ENCODE results near the gene EHD4.

EHD4 gene

GRCh38 chr15:41972253-41973242 is at the start of gene EHD4:
Gene EHD4, minus strand, starts transcription at chr15:41972557. Its CDS starts 63 bp downstream, at chr15:41972494.
- DNase-seq (ENCODE audit: low read depth, low spot score): peak; percentile 90
- H3K27ac ChIP-seq: peak within 1 kb of the TSS; percentile 71

DNA sequence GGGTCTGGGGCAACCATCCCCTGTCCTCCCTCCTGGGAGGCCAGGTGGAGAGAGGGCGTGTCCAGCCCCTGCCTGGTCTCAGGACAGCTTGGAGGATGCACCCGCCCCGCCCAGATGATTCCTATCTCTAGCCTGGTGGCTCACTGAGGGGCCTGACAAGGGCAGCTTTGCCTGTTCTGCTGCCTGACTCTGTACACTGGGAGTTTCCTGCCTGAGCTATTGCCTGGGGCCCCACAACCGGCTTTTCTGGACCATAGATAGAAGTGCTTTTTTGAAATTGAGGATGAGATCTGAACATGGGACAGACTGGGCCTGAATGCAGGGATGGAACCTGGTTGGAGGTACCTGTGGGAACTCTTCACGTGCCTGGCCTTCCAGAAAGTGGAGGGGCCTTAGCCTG is 49.2 kb upstream of the EHD4 start:
- peak overlapping the region; percentile 29 for H3K27ac ChIP-seq
- no peak for DNase-seq (ENCODE audit: low read depth, low spot score)

GRCh38 chr15:42020713-42021273 is 48.4 kb upstream of the EHD4 start, which contains the start of gene PLA2G4E:
Gene PLA2G4E, minus strand, starts transcription at chr15:42021042. Its CDS starts 12 bp downstream, at chr15:42021030.
- no peak for DNase-seq (ENCODE audit: low read depth, low spot score)
- H3K27ac ChIP-seq: peak within 1 kb of the TSS; percentile 29

DNA sequence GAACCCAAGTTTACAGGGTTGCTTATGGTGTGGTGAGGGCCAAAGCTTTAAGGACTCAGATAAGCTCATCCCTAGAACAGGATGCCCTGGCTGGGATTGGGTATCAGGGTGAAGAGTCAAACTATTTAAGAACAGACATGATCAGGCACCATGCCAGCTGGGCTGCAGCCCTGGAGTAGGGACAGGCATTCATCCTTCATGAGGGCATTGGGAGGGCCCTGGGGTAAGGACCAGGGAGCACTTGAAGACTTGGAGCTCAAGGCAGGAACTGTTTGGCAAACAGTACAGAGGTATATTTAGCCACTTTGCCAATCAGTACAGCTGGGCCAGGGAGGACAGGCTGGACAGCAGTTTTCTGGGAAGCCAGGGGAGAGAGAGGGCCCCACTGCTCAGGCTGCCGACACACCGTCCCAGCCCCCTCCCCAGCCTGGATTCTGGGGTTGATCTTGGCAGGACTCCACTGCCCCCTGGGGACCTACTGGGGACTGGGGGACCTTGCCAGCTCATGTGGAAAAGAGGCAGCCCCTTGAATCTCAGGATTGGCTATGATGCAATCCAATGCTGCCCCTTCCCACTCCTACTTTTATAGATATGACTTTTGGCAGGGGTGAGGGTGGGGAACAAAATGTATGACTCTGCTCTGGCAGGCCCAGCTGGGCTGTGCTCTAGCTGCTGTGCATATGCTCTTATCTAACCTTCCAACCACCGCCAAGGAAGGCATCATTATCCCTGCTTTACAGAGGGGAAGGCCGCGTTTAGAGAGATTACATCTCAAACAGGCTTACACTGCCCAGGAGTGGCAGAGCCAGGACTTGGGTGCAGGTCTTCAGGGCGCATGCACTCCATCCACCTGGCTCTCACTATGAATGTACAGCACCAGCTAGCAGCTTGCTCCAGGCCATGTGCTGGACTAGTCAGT is 46.2 kb upstream of the EHD4 start:
- no peak for DNase-seq (ENCODE audit: low read depth, low spot score)
- no peak overlapping the region for H3K27ac ChIP-seq

GRCh38 chr15:42016971-42017370 is 44.6 kb upstream of the EHD4 start:
- DNase-seq (ENCODE audit: low read depth, low spot score): no peak
- no peak overlapping the region for H3K27ac ChIP-seq

- no peak for DNase-seq (ENCODE audit: low read depth, low spot score)
Measured at GRCh38 chr15:42014406-42014805, 42.0 kb upstream of the EHD4 start.

DNA sequence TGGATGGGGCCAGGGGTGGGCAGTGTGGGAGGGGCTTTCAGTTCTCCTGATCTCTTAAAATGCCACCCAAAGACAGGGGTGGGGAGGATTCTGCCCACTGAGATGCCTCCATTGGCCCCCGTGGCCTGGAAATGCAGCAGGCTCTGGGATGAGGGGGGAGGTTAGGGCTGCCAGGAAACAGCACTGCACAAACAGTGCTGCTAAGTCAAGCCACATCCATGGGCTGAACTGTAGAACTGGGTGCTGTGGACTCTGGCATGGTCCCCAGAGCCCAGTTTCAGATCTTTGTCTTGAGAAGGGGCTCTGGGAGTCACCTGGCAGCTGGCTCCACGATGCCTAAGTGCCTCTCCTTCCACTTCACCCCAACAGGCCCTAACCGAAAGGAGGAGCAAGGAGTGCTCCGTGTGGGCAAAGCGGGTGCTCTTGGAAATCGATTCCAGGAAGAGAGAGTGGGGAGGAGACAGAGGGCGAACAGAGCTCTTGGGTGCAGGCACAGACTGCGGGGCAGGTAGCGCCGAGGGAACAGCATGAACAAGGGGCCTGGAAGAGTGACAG is 40.6 kb upstream of the EHD4 start:
- H3K27ac ChIP-seq: no peak overlapping the region
- DNase-seq (ENCODE audit: low read depth, low spot score): no peak

More at GRCh38 chr15:42014406-42014805, 42.0 kb upstream of the EHD4 start:
- no peak overlapping the region for H3K27ac ChIP-seq

DNA sequence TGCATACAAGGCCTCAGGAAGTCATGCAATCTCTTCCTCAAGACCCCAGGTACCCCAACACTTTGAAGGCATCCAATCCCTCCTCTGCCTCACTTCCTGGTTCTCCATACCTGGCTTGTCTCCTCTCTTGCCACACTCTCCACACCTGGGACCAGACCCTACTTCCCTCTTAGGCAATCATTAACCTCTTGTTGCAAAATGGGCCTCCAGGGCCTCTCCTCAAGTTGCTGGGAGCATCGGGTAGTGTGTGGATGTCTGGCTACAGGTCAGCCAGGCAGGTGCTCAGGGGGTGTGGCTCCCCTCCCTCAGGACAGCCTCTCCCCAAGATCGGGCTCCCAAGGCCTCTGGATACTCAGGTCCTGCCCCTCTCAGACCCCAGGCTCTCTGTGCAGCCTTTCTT is 39.9 kb upstream of the EHD4 start:
- peak overlapping the region; percentile 83 for H3K27ac ChIP-seq
- no peak for DNase-seq (ENCODE audit: low read depth, low spot score)

- H3K27ac ChIP-seq: peak overlapping the region; percentile 83
- DNase-seq (ENCODE audit: low read depth, low spot score): no peak
Measured at GRCh38 chr15:42011074-42011473, 38.7 kb upstream of the EHD4 start.

- DNase-seq (ENCODE audit: low read depth, low spot score): no peak
Measured at GRCh38 chr15:42010434-42010833, 38.1 kb upstream of the EHD4 start.

DNA sequence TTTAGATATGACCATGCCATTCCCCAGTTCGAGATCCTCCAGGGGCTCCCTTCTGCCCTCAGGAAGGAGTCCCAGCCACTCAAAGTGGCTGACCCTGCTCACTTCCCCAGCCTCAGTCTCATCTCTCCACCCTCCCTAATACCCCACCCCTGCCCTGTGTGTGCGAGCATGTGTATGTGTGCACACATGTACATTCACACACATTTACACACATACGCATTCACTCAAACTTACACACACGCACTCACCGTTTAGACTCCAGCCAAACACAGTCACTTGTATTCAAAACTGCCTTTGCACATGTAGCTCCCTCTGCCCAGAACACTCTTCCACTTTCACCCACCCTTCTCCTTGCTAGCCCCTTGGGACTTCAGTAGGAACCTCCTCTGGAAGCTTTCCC is 37.1 kb upstream of the EHD4 start:
- H3K27ac ChIP-seq: no peak overlapping the region
- DNase-seq (ENCODE audit: low read depth, low spot score): no peak

More at GRCh38 chr15:42010434-42010833, 38.1 kb upstream of the EHD4 start:
- peak overlapping the region; percentile 83 for H3K27ac ChIP-seq

GRCh38 chr15:42009022-42009421 is 36.7 kb upstream of the EHD4 start:
- no peak overlapping the region for H3K27ac ChIP-seq
- DNase-seq (ENCODE audit: low read depth, low spot score): no peak

DNA sequence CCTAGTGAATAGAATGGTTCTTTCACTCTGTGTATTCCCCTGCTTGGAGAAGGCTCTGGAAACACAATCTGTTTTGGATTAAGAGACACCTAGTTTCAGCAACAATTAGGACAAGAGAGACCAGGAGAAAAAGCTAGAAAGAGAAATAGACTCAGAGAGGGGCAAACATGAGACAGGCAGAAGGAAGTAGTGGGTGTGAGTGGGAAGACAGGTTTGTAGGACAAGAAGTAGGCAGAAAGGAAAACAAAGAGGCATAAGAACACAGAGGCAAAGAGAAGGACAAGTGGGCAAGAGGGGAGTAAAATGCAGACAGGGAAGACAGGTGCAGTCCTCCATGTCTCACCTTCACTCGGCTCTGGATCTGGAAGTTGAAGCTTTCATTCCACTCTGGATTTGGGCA is 35.0 kb upstream of the EHD4 start:
- DNase-seq (ENCODE audit: low read depth, low spot score): no peak
- H3K27ac ChIP-seq: no peak overlapping the region

GRCh38 chr15:42002333-42002732 is 30.0 kb upstream of the EHD4 start:
- H3K27ac ChIP-seq: no peak overlapping the region
- no peak for DNase-seq (ENCODE audit: low read depth, low spot score)

DNA sequence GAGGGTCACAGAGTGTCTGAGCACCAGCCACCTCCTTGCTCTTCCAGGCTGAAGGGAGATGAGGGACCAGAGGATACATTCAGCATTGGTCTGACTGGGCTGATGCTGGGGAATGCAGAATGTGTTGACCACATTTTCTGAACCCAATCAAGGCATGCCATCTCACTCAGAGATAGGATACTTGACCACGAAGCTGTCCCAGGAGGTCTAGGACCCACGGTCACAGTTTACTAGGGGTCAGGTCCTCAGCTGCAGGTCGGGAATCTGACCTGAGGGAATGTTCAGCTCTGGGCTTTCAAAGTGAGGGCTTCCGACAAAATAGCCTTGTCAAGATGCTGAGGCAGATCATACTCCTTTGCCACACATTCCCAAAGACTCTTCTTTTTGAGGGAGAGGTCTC is 28.9 kb upstream of the EHD4 start:
- DNase-seq (ENCODE audit: low read depth, low spot score): no peak
- no peak overlapping the region for H3K27ac ChIP-seq

- DNase-seq (ENCODE audit: low read depth, low spot score): no peak
- no peak overlapping the region for H3K27ac ChIP-seq
Measured at GRCh38 chr15:41999290-42000285, 27.2 kb upstream of the EHD4 start.

- H3K27ac ChIP-seq: no peak overlapping the region
- DNase-seq (ENCODE audit: low read depth, low spot score): no peak
Measured at GRCh38 chr15:41997845-41998244, 25.5 kb upstream of the EHD4 start.

DNA sequence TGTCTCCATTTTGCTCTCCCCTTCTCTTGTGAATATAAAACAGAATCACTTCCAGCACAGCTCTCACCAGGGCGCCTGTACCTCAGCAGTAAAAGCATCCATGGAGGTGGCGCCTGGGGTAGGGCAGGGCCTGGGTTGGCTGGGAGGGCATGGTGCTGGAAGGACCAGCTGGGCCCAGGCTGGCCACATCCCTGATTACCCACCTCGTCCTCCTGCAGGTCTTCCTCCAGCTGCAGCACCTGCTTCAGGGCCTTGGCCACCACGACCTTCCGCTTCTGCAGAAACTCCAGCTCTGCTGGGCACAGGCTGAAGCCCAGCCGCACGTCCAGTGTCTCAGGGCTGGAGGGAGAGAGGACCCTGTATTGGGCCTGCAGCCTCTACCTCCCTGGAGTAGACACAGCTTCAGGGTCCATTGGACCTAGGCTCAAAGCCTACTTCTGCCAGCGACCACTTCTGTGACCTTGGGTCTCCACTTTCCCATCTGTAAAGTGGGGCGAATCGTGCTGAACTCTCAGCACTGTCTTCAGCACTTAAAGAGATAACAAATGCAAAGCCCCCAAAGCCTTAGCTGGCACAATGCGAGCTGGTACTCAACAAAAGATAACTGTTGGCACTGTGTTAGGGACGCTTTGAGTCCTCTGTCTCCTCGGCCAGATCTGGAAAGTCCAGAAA is 24.7 kb upstream of the EHD4 start:
- DNase-seq (ENCODE audit: low read depth, low spot score): no peak
- H3K27ac ChIP-seq: no peak overlapping the region

Data from epithelial cell of prostate (primary cell).